WTC11 (cell line): Measurements from ENCODE around the gene TEX51. TPM values are rescaled to one million over a fixed set of nuclear protein-coding genes. Genes with fewer than 3 reads are reported as not detected.

Experiments used
- ATAC-seq: fragments of 200-7000 bp; cut with Tn5 transposase; 2 replicates; pipeline ENCODE4 v1.10.0; 2021; ENCODE audit warnings: mild to moderate bottlenecking, moderate library complexity
- CTCF ChIA-PET: fragments of 300-600 bp; sonication (Branson Sonifier 250); formaldehyde crosslinking; loops from one replicate; lab custom pipeline; 2021; ENCODE audit warnings: antibody characterized with exemption; lab: Charles Lee
- POLR2A ChIA-PET: fragments of 350-600 bp; sonication (Branson Sonifier 250); formaldehyde crosslinking; loops from one replicate; lab custom pipeline; 2021; ENCODE audit warnings: antibody characterized with exemption; lab: Charles Lee
- DNase-seq: peaks from one replicate; pipeline ENCODE4 v3.0.0; 2021; ENCODE audit warnings: low spot score
- H3K27ac Mint-ChIP-seq: 2 replicates; pipeline ENCODE4 v1.8.0; 2021; ENCODE audit warnings: mixed read lengths
- H3K27me3 Mint-ChIP-seq: 2 replicates; pipeline ENCODE4 v1.8.0; 2021; ENCODE audit warnings: low read depth, mild to moderate bottlenecking, moderate library complexity, mixed read lengths
- H3K36me3 Mint-ChIP-seq: 2 replicates; pipeline ENCODE4 v1.8.0; 2021; ENCODE audit warnings: mixed read lengths
- H3K4me1 Mint-ChIP-seq: 2 replicates; pipeline ENCODE4 v1.8.0; 2022; ENCODE audit warnings: mixed read lengths
- H3K4me3 Mint-ChIP-seq: 2 replicates; pipeline ENCODE4 v1.8.0; 2021; ENCODE audit warnings: mild to moderate bottlenecking, moderate library complexity, mixed read lengths
- H3K9me3 Mint-ChIP-seq: 2 replicates; pipeline ENCODE4 v1.8.0; 2021; ENCODE audit warnings: mixed read lengths
- ATF1 ChIP-seq: sonication (generic); formaldehyde crosslinking; IDR thresholded peaks from 2 replicates; pipeline ENCODE4 v1.8.1; 2023; ENCODE audit warnings: mild to moderate bottlenecking, moderate library complexity, missing genetic modification reagents
- ETV6 ChIP-seq: sonication (generic); formaldehyde crosslinking; IDR thresholded peaks from 2 replicates; pipeline ENCODE4 v1.8.1; 2022; ENCODE audit warnings: mild to moderate bottlenecking, missing genetic modification reagents
- GTF2I ChIP-seq: fragments of 250-450 bp; sonication (Bioruptor Pico); conservative IDR thresholded peaks from 2 replicates; pipeline ENCODE4 v1.4.0; 2021; ENCODE audit warnings: mild to moderate bottlenecking
- MYBL2 ChIP-seq: sonication (generic); formaldehyde crosslinking; IDR thresholded peaks from 2 replicates; pipeline ENCODE4 v1.8.1; 2023; ENCODE audit warnings: mild to moderate bottlenecking, moderate library complexity, missing genetic modification reagents
- NFATC4 ChIP-seq: fragments of 250-450 bp; sonication (Bioruptor Pico); IDR thresholded peaks from 2 replicates; pipeline ENCODE4 v1.9.0; 2021; ENCODE audit warnings: mild to moderate bottlenecking
- NFYB ChIP-seq: sonication (generic); formaldehyde crosslinking; conservative IDR thresholded peaks from 2 replicates; pipeline ENCODE4 v1.8.0; 2022; ENCODE audit warnings: low read depth, missing genetic modification reagents
- TCF7 ChIP-seq: sonication (generic); formaldehyde crosslinking; IDR thresholded peaks from 2 replicates; pipeline ENCODE4 v1.8.0; 2022; ENCODE audit warnings: mild to moderate bottlenecking, low read depth, missing genetic modification reagents, moderate library complexity
- TEAD1 ChIP-seq: sonication (generic); formaldehyde crosslinking; IDR thresholded peaks from 2 replicates; pipeline ENCODE4 v1.8.0; 2022; ENCODE audit warnings: mild to moderate bottlenecking, missing genetic modification reagents
- ZNF121 ChIP-seq: sonication (generic); formaldehyde crosslinking; IDR thresholded peaks from 2 replicates; pipeline ENCODE4 v1.8.0; 2023; ENCODE audit warnings: missing genetic modification reagents
- ZNF232 ChIP-seq: sonication (generic); formaldehyde crosslinking; IDR thresholded peaks from 2 replicates; pipeline ENCODE4 v1.8.0; 2022; ENCODE audit warnings: mild to moderate bottlenecking, missing genetic modification reagents
- total RNA-seq: library from RNA; stranded (reverse); gene quantifications from 3 replicates; pipeline ENCODE4 v1.2.3, GENCODE V29; 2021
- TF ChIP-seq, protein P1 (sequence below): sonication (generic); formaldehyde crosslinking; IDR thresholded peaks from 2 replicates; pipeline ENCODE4 v1.8.0; 2023; ENCODE audit warnings: mild to moderate bottlenecking, missing genetic modification reagents
- TF ChIP-seq, protein P2 (sequence below): sonication (generic); formaldehyde crosslinking; IDR thresholded peaks from 2 replicates; pipeline ENCODE4 v1.8.0; 2022; ENCODE audit warnings: mild to moderate bottlenecking, missing genetic modification reagents
- TF ChIP-seq, protein P3 (sequence below): sonication (generic); formaldehyde crosslinking; IDR thresholded peaks from 2 replicates; pipeline ENCODE4 v1.8.1; 2023; ENCODE audit warnings: mild to moderate bottlenecking, missing genetic modification reagents
- TF ChIP-seq, protein P4 (sequence below): fragments of 200-600 bp; IDR thresholded peaks from 2 replicates; pipeline ENCODE4 v1.8.0; 2022; ENCODE audit warnings: antibody characterized with exemption
- TF ChIP-seq, protein P5 (sequence below): sonication (generic); formaldehyde crosslinking; IDR thresholded peaks from 2 replicates; pipeline ENCODE4 v1.8.0; 2022; ENCODE audit warnings: mild to moderate bottlenecking, missing genetic modification reagents
- TF ChIP-seq, protein P6 (sequence below): sonication (generic); formaldehyde crosslinking; IDR thresholded peaks from 2 replicates; pipeline ENCODE4 v1.8.0; 2022; ENCODE audit warnings: missing genetic modification reagents
- TF ChIP-seq, protein P7 (sequence below): sonication (generic); formaldehyde crosslinking; IDR thresholded peaks from 2 replicates; pipeline ENCODE4 v1.8.1; 2022; ENCODE audit warnings: low read depth, missing genetic modification reagents, borderline replicate concordance

Gene TEX51
- total RNA-seq, 1 experiment from 2014 or later = not detected

DNA sequence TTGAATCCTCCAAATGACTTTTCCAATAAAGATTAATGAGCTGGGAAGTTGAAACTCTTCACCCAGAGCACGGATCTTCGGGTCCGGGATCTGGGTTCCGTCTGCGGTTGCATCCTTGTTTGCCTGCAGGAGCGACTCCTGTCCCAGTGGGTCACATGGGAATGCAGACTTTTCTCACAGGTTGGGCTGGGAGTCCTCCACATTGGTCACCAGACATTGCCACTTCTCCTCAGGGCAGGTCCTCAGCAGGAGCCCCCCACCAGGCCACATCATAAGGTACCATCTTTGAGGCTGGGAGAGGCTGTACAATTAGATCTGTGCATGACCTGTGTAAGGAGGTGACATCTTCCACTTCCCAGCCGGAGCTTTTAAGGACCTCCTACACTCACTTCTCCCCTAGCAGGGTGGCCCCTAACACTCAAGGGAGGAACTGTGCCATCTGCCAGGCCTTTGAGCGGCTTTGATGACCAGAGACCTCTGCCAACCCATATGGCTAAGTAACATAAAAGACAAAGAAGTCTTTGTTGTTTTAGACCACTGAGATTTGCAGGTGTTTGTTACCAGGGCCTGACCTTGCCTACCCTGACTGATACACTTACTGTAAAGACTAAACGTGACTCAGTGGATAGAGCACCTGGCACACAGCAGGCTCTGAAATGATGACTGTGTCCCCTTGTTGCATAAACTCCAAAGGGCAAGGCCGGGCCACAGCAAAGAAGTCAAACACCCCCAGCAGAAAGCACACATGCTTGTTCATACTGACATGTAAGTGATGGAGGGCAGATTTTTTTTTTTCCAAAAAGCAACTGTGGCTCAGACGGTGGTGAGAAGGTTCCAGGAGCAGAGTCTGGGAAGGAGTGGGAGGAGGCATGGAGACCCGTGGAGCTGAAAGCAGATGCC lies 7.9 kb upstream of the TEX51 start:
- H3K27me3 Mint-ChIP-seq = peaks cover 24% of the 10 kb centered on the region
- H3K4me3 Mint-ChIP-seq = no peak overlapping the region
- H3K36me3 Mint-ChIP-seq = no peaks in the 10 kb centered on the region
- DNase-seq (no peak), ATAC-seq (no peak)
- CTCF ChIA-PET = interaction anchor here (0.6 to 5.9 kb wide), 3 partner anchors 80 to 152 kb away, joined by 3 to 73 read pairs (median 4); no protein-coding TSS in a partner anchor
- H3K4me1 Mint-ChIP-seq = peaks cover 21% of the 10 kb centered on the region
- TF ChIP-seq, protein P1, sequence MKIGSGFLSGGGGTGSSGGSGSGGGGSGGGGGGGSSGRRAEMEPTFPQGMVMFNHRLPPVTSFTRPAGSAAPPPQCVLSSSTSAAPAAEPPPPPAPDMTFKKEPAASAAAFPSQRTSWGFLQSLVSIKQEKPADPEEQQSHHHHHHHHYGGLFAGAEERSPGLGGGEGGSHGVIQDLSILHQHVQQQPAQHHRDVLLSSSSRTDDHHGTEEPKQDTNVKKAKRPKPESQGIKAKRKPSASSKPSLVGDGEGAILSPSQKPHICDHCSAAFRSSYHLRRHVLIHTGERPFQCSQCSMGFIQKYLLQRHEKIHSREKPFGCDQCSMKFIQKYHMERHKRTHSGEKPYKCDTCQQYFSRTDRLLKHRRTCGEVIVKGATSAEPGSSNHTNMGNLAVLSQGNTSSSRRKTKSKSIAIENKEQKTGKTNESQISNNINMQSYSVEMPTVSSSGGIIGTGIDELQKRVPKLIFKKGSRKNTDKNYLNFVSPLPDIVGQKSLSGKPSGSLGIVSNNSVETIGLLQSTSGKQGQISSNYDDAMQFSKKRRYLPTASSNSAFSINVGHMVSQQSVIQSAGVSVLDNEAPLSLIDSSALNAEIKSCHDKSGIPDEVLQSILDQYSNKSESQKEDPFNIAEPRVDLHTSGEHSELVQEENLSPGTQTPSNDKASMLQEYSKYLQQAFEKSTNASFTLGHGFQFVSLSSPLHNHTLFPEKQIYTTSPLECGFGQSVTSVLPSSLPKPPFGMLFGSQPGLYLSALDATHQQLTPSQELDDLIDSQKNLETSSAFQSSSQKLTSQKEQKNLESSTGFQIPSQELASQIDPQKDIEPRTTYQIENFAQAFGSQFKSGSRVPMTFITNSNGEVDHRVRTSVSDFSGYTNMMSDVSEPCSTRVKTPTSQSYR = no peak
- TF ChIP-seq ETV6 (CRISPR knock-in tag) (no peak), ATF1 (CRISPR knock-in tag) (no peak), NFATC4 (CRISPR knock-in tag) (no peak), MYBL2 (CRISPR knock-in tag) (no peak)
- TF ChIP-seq, protein P2, sequence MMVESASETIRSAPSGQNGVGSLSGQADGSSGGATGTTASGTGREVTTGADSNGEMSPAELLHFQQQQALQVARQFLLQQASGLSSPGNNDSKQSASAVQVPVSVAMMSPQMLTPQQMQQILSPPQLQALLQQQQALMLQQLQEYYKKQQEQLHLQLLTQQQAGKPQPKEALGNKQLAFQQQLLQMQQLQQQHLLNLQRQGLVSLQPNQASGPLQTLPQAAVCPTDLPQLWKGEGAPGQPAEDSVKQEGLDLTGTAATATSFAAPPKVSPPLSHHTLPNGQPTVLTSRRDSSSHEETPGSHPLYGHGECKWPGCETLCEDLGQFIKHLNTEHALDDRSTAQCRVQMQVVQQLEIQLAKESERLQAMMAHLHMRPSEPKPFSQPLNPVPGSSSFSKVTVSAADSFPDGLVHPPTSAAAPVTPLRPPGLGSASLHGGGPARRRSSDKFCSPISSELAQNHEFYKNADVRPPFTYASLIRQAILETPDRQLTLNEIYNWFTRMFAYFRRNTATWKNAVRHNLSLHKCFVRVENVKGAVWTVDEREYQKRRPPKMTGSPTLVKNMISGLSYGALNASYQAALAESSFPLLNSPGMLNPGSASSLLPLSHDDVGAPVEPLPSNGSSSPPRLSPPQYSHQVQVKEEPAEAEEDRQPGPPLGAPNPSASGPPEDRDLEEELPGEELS (CRISPR knock-in tag) = no peak
- TF ChIP-seq, protein P3, sequence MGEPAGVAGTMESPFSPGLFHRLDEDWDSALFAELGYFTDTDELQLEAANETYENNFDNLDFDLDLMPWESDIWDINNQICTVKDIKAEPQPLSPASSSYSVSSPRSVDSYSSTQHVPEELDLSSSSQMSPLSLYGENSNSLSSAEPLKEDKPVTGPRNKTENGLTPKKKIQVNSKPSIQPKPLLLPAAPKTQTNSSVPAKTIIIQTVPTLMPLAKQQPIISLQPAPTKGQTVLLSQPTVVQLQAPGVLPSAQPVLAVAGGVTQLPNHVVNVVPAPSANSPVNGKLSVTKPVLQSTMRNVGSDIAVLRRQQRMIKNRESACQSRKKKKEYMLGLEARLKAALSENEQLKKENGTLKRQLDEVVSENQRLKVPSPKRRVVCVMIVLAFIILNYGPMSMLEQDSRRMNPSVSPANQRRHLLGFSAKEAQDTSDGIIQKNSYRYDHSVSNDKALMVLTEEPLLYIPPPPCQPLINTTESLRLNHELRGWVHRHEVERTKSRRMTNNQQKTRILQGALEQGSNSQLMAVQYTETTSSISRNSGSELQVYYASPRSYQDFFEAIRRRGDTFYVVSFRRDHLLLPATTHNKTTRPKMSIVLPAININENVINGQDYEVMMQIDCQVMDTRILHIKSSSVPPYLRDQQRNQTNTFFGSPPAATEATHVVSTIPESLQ = no peak
- TF ChIP-seq, all 79 proteins: peak for 0
- no peaks in the 10 kb centered on the region for H3K9me3 Mint-ChIP-seq
- no peak overlapping the region for H3K27ac Mint-ChIP-seq
- POLR2A ChIA-PET = no interaction called here

DNA sequence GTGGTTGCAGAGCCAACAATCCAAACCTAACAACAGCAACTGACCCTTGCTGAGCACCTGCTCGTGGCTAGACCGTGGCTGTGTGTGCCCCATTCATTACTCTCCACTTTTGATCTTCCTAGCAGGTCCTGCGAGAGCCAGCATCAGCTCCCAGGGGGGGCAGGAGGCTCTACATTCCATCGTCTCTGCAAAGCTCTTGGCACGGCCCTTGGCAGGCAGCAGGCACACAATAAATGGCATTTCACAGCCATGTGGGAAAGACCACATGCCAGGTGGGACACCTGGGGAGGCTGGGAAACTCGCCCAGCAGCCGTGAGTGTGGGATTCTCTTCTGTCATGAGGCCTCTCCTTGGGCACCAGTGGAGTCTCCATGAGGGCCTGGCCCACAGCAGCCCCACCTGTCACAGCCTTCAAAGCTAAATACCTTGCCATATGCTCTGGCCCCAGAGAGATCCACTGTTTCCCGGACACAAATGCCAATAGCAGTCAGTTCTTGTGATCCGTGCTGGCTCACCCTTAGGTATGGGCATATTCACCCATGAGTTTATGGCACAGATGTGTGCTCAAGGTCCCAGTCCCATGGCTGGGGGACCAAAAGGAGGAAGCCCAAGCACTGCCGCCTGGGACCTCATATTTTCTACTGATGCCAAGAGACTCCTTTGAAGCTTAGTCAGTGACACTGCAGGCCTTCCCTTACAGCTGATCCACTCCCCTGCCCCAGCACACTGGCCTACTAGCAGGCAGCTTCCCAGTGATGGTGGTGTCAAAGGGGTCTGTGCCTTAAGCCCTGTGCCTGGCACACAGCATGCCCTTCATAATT lies 6.8 kb upstream of the TEX51 start:
- no peaks in the 10 kb centered on the region for H3K9me3 Mint-ChIP-seq
- no peak overlapping the region for H3K4me3 Mint-ChIP-seq
- no peak for ATAC-seq
- TF ChIP-seq, protein P4, sequence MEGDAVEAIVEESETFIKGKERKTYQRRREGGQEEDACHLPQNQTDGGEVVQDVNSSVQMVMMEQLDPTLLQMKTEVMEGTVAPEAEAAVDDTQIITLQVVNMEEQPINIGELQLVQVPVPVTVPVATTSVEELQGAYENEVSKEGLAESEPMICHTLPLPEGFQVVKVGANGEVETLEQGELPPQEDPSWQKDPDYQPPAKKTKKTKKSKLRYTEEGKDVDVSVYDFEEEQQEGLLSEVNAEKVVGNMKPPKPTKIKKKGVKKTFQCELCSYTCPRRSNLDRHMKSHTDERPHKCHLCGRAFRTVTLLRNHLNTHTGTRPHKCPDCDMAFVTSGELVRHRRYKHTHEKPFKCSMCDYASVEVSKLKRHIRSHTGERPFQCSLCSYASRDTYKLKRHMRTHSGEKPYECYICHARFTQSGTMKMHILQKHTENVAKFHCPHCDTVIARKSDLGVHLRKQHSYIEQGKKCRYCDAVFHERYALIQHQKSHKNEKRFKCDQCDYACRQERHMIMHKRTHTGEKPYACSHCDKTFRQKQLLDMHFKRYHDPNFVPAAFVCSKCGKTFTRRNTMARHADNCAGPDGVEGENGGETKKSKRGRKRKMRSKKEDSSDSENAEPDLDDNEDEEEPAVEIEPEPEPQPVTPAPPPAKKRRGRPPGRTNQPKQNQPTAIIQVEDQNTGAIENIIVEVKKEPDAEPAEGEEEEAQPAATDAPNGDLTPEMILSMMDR = no peak
- TF ChIP-seq ZNF232 (CRISPR knock-in tag) (no peak), NFYB (CRISPR knock-in tag) (no peak), GTF2I (CRISPR knock-in tag) (no peak), ZNF121 (CRISPR knock-in tag) (no peak), TCF7 (no peak), TEAD1 (CRISPR knock-in tag) (no peak)
- TF ChIP-seq, protein P5, sequence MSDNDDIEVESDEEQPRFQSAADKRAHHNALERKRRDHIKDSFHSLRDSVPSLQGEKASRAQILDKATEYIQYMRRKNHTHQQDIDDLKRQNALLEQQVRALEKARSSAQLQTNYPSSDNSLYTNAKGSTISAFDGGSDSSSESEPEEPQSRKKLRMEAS = no peak
- TF ChIP-seq, protein P6, sequence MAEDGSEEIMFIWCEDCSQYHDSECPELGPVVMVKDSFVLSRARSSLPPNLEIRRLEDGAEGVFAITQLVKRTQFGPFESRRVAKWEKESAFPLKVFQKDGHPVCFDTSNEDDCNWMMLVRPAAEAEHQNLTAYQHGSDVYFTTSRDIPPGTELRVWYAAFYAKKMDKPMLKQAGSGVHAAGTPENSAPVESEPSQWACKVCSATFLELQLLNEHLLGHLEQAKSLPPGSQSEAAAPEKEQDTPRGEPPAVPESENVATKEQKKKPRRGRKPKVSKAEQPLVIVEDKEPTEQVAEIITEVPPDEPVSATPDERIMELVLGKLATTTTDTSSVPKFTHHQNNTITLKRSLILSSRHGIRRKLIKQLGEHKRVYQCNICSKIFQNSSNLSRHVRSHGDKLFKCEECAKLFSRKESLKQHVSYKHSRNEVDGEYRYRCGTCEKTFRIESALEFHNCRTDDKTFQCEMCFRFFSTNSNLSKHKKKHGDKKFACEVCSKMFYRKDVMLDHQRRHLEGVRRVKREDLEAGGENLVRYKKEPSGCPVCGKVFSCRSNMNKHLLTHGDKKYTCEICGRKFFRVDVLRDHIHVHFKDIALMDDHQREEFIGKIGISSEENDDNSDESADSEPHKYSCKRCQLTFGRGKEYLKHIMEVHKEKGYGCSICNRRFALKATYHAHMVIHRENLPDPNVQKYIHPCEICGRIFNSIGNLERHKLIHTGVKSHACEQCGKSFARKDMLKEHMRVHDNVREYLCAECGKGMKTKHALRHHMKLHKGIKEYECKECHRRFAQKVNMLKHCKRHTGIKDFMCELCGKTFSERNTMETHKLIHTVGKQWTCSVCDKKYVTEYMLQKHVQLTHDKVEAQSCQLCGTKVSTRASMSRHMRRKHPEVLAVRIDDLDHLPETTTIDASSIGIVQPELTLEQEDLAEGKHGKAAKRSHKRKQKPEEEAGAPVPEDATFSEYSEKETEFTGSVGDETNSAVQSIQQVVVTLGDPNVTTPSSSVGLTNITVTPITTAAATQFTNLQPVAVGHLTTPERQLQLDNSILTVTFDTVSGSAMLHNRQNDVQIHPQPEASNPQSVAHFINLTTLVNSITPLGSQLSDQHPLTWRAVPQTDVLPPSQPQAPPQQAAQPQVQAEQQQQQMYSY (CRISPR knock-in tag) = no peak
- TF ChIP-seq, protein P7, sequence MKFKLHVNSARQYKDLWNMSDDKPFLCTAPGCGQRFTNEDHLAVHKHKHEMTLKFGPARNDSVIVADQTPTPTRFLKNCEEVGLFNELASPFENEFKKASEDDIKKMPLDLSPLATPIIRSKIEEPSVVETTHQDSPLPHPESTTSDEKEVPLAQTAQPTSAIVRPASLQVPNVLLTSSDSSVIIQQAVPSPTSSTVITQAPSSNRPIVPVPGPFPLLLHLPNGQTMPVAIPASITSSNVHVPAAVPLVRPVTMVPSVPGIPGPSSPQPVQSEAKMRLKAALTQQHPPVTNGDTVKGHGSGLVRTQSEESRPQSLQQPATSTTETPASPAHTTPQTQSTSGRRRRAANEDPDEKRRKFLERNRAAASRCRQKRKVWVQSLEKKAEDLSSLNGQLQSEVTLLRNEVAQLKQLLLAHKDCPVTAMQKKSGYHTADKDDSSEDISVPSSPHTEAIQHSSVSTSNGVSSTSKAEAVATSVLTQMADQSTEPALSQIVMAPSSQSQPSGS (CRISPR knock-in tag) = no peak

More for the DNA sequence above, 6.8 kb upstream of the TEX51 start:
- peaks cover 16% of the 10 kb centered on the region for H3K4me1 Mint-ChIP-seq
- no peak overlapping the region for H3K27ac Mint-ChIP-seq
- peaks cover 20% of the 10 kb centered on the region for H3K27me3 Mint-ChIP-seq
- ChIA-PET POLR2A (no interaction called here), CTCF (interaction anchor here (1.6 kb wide), 1 partner anchor 80 kb away, joined by 4 read pairs; no protein-coding TSS in a partner anchor)
- H3K36me3 Mint-ChIP-seq = no peaks in the 10 kb centered on the region
- no peak for DNase-seq
